Fibroblast of lung (primary cell): Measurements from ENCODE around the gene CRACR2A. TPM values are rescaled to one million over a fixed set of nuclear protein-coding genes. Genes with fewer than 3 reads are reported as not detected.

Experiments
- DNase-seq, 2 donors: peaks; one replicate each; pipeline versions ENCODE4 v3.0.0 to v3.0.0-alpha.2; 2010; ENCODE audit warnings: low read depth in 2 of 2
- H2AFZ ChIP-seq: 2 replicates; pipeline ENCODE4 v1.5.1; 2012; ENCODE audit warnings: low read length, control low read depth, inconsistent platforms
- H3K27ac ChIP-seq: 2 replicates; pipeline ENCODE4 v1.5.1; 2011; ENCODE audit warnings: low read length, control low read depth; ENCODE audit not compliant: insufficient read depth
- H3K27me3 ChIP-seq: 2 replicates; pipeline ENCODE4 v1.5.1; 2011; ENCODE audit warnings: mild to moderate bottlenecking, low read length; ENCODE audit not compliant: control insufficient read depth, insufficient read depth
- H3K36me3 ChIP-seq: 2 replicates; pipeline ENCODE4 v1.5.1; 2011; ENCODE audit warnings: low read length; ENCODE audit not compliant: control insufficient read depth, insufficient read depth
- H3K4me1 ChIP-seq: 2 replicates; pipeline ENCODE4 v1.5.1; 2011; ENCODE audit warnings: low read length; ENCODE audit not compliant: control insufficient read depth, insufficient read depth; ENCODE audit errors: extremely low read depth
- H3K4me2 ChIP-seq: 2 replicates; pipeline ENCODE4 v1.5.1; 2011; ENCODE audit warnings: low read length, control low read depth; ENCODE audit not compliant: insufficient read depth; ENCODE audit errors: extremely low read depth
- H3K4me3 ChIP-seq, 4 experiments: fragments of 200-600 bp in 1 of 4; sonication (generic) in 1 of 4; replicated peaks in 1 of 4; 2 replicates each; pipeline ENCODE4 v1.5.1; 2011 to 2016; ENCODE audit warnings: low read length in 4 of 4, low read depth in 3 of 4, mild to moderate bottlenecking in 3 of 4, control low read depth in 2 of 4, inconsistent platforms in 1 of 4, mixed read lengths in 1 of 4; ENCODE audit not compliant: insufficient read depth in 1 of 4; ENCODE audit errors: control extremely low read depth in 1 of 4
- H3K79me2 ChIP-seq: 2 replicates; pipeline ENCODE4 v1.5.1; 2012; ENCODE audit warnings: mild to moderate bottlenecking, low read length, inconsistent platforms; ENCODE audit not compliant: control insufficient read depth, insufficient read depth
- H3K9ac ChIP-seq: 2 replicates; pipeline ENCODE4 v1.5.1; 2011; ENCODE audit warnings: mild to moderate bottlenecking, low read length, control low read depth; ENCODE audit not compliant: insufficient read depth
- H3K9me3 ChIP-seq: 2 replicates; pipeline ENCODE4 v1.5.1; 2012; ENCODE audit warnings: low read depth, low read length; ENCODE audit not compliant: control insufficient read depth, insufficient read depth
- H4K20me1 ChIP-seq: 2 replicates; pipeline ENCODE4 v1.5.1; 2011; ENCODE audit warnings: low read length; ENCODE audit not compliant: control insufficient read depth, insufficient read depth; ENCODE audit errors: extremely low read depth
- EZH2 ChIP-seq: IDR thresholded peaks from 2 replicates; pipeline ENCODE4 v1.5.1; 2012; ENCODE audit warnings: low read length, control low read depth, mild to moderate bottlenecking; ENCODE audit errors: missing control alignments
- polyA plus RNA-seq, 2 donors: library from polyadenylated mRNA; depleted of rRNA in 1 of 2; stranded (reverse) in 1 of 2; unstranded in 1 of 2; fragments of >200 nt; gene quantifications; 2 replicates each; pipeline ENCODE4 v1.2.1, GENCODE V29; 2011 to 2012; ENCODE audit warnings: missing spikeins in 1 of 2
- total RNA-seq: library from RNA; depleted of rRNA; stranded (reverse); fragments of >200 nt; gene quantifications from 2 replicates; pipeline ENCODE4 v1.2.1, GENCODE V29; 2014
- TF ChIP-seq, protein P1 (sequence below), 2 donors: IDR thresholded peaks in 1 of 2; conservative IDR thresholded peaks in 1 of 2; 1 replicate in 1 of 2; 2 replicates in 1 of 2; pipeline ENCODE4 v1.5.1; 2011 to 2012; ENCODE audit warnings: low read length in 2 of 2, control low read depth in 1 of 2, inconsistent platforms in 1 of 2, low read depth in 1 of 2, mild to moderate bottlenecking in 1 of 2

The CRACR2A gene
- total and polyA plus RNA-seq, 2 donors (not counting 1 experiment from before 2014, with no cell fraction given): 5.8 to 5.9 TPM

DNA sequence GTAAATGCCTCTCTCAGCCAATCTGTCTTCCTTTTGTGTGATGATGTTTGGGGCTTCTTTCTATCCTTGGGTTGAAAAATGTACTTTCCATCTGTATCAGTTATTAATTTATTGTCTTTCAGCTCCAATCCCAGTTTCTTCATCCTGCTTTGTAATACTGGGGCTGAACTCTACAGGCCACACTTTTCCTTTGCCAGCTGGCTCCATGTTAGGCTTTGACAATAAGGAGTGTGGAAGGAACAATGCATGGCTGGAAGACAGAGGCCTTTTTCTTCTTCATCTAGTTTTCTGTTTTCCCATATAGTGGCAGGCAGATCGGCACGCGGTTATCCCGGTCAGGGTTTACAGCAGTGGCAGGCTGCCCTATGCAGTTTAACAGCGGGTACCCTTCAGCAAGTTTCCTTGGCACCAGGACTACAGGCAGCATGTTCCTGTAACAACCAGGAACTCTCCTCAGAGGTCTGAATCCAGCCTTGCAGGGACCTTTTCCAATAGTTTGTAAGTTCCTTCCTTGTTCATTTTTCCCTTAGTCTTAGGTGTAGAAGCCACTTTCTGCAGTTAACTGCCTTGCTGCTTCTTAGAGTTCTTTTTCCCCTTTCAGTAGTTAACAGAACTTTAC, 38.5 kb upstream of the CRACR2A start:
- Histone ChIP-seq H3K9me3 (no peaks in the 10 kb centered on the region), H3K27ac (no peak overlapping the region), H3K27me3 (no peaks in the 10 kb centered on the region), H3K79me2 (no peaks in the 10 kb centered on the region), H3K9ac (no peak overlapping the region), H3K4me3 (no peak overlapping the region), H3K4me1 (no peaks in the 10 kb centered on the region), H4K20me1 (no peaks in the 10 kb centered on the region), H2AFZ (no peak overlapping the region), H3K36me3 (no peaks in the 10 kb centered on the region), H3K4me2 (no peak overlapping the region)
- TF ChIP-seq, protein P1, sequence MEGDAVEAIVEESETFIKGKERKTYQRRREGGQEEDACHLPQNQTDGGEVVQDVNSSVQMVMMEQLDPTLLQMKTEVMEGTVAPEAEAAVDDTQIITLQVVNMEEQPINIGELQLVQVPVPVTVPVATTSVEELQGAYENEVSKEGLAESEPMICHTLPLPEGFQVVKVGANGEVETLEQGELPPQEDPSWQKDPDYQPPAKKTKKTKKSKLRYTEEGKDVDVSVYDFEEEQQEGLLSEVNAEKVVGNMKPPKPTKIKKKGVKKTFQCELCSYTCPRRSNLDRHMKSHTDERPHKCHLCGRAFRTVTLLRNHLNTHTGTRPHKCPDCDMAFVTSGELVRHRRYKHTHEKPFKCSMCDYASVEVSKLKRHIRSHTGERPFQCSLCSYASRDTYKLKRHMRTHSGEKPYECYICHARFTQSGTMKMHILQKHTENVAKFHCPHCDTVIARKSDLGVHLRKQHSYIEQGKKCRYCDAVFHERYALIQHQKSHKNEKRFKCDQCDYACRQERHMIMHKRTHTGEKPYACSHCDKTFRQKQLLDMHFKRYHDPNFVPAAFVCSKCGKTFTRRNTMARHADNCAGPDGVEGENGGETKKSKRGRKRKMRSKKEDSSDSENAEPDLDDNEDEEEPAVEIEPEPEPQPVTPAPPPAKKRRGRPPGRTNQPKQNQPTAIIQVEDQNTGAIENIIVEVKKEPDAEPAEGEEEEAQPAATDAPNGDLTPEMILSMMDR (conservative IDR thresholded peaks at IDR 0.05 in 1 of 2, IDR thresholded peaks at IDR 0.05 in 1 of 2; ENCODE audit: low read depth in 1 of 2, low read length in 2 of 2): no peak
- no peak for TF ChIP-seq EZH2
- DNase-seq: no peak

- H3K4me2 ChIP-seq: no peak overlapping the region
- H3K4me1 ChIP-seq: no peaks in the 10 kb centered on the region
- H2AFZ ChIP-seq: no peak overlapping the region
- no peaks in the 10 kb centered on the region for H3K79me2 ChIP-seq
- no peak overlapping the region for H3K4me3 ChIP-seq
- no peak overlapping the region for H3K9ac ChIP-seq
- H4K20me1 ChIP-seq: no peaks in the 10 kb centered on the region
- no peak for DNase-seq
- no peaks in the 10 kb centered on the region for H3K9me3 ChIP-seq
- no peak overlapping the region for H3K27ac ChIP-seq
- TF ChIP-seq, protein P1 (conservative IDR thresholded peaks at IDR 0.05 in 1 of 2, IDR thresholded peaks at IDR 0.05 in 1 of 2; ENCODE audit: low read depth in 1 of 2, low read length in 2 of 2): no peak
- no peak for TF ChIP-seq EZH2
- H3K27me3 ChIP-seq: no peaks in the 10 kb centered on the region
- H3K36me3 ChIP-seq: no peaks in the 10 kb centered on the region
Observed at GRCh38 chr12:3790642-3791041, 37.7 kb upstream of the CRACR2A start.

GRCh38 chr12:3789838-3790237, 36.9 kb upstream of the CRACR2A start:
- H3K27ac ChIP-seq: no peak overlapping the region
- no peaks in the 10 kb centered on the region for H4K20me1 ChIP-seq
- no peaks in the 10 kb centered on the region for H3K79me2 ChIP-seq
- TF ChIP-seq EZH2: no peak
- TF ChIP-seq, protein P1 (conservative IDR thresholded peaks at IDR 0.05 in 1 of 2, IDR thresholded peaks at IDR 0.05 in 1 of 2; ENCODE audit: low read depth in 1 of 2, low read length in 2 of 2): no peak
- no peak for DNase-seq
- H3K9me3 ChIP-seq: no peaks in the 10 kb centered on the region
- no peak overlapping the region for H3K9ac ChIP-seq
- no peaks in the 10 kb centered on the region for H3K36me3 ChIP-seq
- no peak overlapping the region for H2AFZ ChIP-seq
- H3K4me2 ChIP-seq: no peak overlapping the region
- no peaks in the 10 kb centered on the region for H3K4me1 ChIP-seq
- no peaks in the 10 kb centered on the region for H3K27me3 ChIP-seq
- H3K4me3 ChIP-seq: no peak overlapping the region
